ENCODE results near the gene AKAP6.

Gene AKAP6

GRCh38 chr14:32720927-32721326, 391.8 kb downstream of the AKAP6 start:
- no peak for DNase-seq

GRCh38 chr14:32722631-32723183, 393.6 kb downstream of the AKAP6 start:
- DNase-seq: no peak

- DNase-seq: no peak
Observed at GRCh38 chr14:32724867-32725471, 395.9 kb downstream of the AKAP6 start.

- no peak for DNase-seq
Observed at GRCh38 chr14:32726516-32726915, 397.4 kb downstream of the AKAP6 start.

GRCh38 chr14:32727832-32728231, 398.7 kb downstream of the AKAP6 start:
- DNase-seq: no peak

- DNase-seq: no peak
Observed at GRCh38 chr14:32728526-32728925, 399.4 kb downstream of the AKAP6 start.

- DNase-seq: no peak
Observed at GRCh38 chr14:32728976-32729375, 399.9 kb downstream of the AKAP6 start.

- no peak for DNase-seq
Observed at GRCh38 chr14:32731249-32731648, 402.2 kb downstream of the AKAP6 start.

- no peak for DNase-seq
Observed at GRCh38 chr14:32733015-32733414, 403.9 kb downstream of the AKAP6 start.

- no peak for DNase-seq
Observed at GRCh38 chr14:32734261-32734660, 405.2 kb downstream of the AKAP6 start.

- DNase-seq: no peak
Observed at GRCh38 chr14:32737621-32738020, 408.5 kb downstream of the AKAP6 start.

- no peak for DNase-seq
Observed at GRCh38 chr14:32738206-32738871, 409.2 kb downstream of the AKAP6 start.

- DNase-seq: no peak
Observed at GRCh38 chr14:32744811-32745445, 415.8 kb downstream of the AKAP6 start.

GRCh38 chr14:32754209-32754608, 425.1 kb downstream of the AKAP6 start:
- DNase-seq: no peak

- no peak for DNase-seq
Observed at GRCh38 chr14:32756173-32756572, 427.1 kb downstream of the AKAP6 start.

- no peak for DNase-seq
Observed at GRCh38 chr14:32756775-32757174, 427.7 kb downstream of the AKAP6 start.

- no peak for DNase-seq
Observed at GRCh38 chr14:32757568-32757967, 428.5 kb downstream of the AKAP6 start.

- no peak for DNase-seq
Observed at GRCh38 chr14:32761381-32761968, 432.4 kb downstream of the AKAP6 start.

GRCh38 chr14:32762886-32763285, 433.8 kb downstream of the AKAP6 start:
- no peak for DNase-seq

GRCh38 chr14:32763673-32764072, 434.6 kb downstream of the AKAP6 start:
- DNase-seq: no peak

- DNase-seq: no peak
Observed at GRCh38 chr14:32764131-32764530, 435.0 kb downstream of the AKAP6 start.

GRCh38 chr14:32770422-32770821, 441.3 kb downstream of the AKAP6 start:
- no peak for DNase-seq

GRCh38 chr14:32774214-32774613, 445.1 kb downstream of the AKAP6 start:
- no peak for DNase-seq

- no peak for DNase-seq
Observed at GRCh38 chr14:32779840-32780239, 450.7 kb downstream of the AKAP6 start.
